Activated CD4-positive, alpha-beta T cell treated with anti-CD3 and anti-CD28 coated beads for 4 hours (primary cell): ENCODE results near the gene TMEM45A.
"Not testable (repeated sequence)": the region's sequence is repeated elsewhere in the genome, so short reads cannot be mapped to it uniquely, and the experiment has no call there.

Source experiments
- DNase-seq, 2 donors: peaks; one replicate each; pipeline ENCODE4 v3.0.0-alpha.2; 2020

Gene TMEM45A

DNA sequence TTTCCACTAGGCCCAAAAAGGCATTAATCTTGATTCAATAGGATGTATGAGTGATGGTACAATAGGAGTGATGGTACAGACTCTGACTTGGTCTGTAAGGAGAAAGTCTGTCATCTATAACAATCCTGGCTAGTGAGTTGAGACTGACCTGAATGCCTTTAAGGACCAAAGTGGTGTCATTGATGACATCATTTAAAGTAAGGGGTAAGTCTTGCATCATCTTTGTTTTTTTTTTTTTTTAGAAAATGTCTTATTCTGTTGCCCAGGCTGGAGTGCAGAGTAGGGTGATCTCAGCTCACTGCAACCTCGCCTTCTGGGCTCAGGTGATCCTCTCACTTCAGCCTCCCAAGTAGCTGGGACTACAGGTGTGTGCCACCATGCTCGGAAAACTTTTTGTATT lies 5.6 kb upstream of the TMEM45A start:
- DNase-seq, result no peak

DNA sequence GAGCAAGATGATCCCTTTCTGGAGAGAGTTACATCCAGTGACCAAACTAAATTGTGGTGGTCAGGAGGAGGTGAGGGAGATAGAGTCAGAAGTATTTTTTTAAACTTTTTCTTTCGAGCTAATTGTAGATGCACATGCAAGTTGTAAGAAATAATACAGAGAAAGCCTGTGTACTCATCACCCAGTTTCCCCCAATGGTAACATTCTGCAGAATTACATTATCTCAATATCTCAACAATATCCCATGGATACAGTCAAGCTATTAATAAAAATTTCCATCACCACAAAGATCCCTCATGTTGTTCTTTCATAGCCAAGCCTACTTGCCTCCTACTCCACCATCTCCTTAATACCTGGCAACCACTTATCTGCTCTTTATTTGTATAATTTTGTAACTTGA lies 3.3 kb upstream of the TMEM45A start:
- no peak for DNase-seq

DNA sequence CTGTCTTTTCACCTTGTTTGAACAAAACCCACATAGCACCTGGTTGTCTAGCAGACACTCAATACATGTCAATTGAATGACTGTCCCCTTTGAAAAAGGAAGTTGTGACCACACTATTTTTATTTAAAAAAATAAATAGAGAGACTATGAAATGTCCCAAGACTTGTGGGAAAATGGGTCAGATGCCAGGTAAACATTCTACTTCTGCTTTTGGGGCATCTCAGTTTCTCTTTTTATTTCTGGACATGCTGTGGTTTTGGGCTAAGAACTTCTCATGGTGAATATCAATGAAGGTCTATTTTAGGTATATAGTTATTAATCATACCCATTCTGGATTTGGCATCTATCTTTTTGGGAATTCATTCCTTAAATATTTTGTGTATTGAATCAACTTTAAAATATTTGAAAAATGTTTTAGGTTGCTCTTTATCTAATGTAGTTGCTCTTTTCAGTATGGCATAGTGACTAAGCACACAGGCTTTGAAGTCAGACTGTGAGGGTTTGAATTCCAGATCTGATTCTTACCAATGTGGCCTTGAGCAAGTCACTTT lies 4.4 kb downstream of the TMEM45A start:
- DNase-seq, result no peak

DNA sequence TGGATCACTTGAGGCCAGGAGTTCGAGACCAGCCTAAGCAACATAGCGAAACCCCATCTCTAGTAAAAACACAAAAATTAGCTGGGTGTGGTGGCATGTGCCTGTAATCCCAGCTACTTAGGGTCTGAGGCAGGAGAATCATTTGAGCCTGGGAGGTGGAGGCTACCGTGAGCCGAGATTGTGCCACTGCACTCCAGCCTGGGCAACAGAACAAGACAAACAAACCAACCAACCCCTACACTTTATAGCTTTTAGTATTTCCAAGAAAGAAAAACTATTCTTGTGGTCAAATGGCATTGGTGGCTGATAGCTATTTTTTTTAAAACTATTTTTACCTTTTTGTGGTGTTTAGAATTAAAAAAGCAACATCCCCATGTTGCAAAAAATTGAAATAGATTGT lies 7.2 kb downstream of the TMEM45A start:
- DNase-seq, result no peak

DNA sequence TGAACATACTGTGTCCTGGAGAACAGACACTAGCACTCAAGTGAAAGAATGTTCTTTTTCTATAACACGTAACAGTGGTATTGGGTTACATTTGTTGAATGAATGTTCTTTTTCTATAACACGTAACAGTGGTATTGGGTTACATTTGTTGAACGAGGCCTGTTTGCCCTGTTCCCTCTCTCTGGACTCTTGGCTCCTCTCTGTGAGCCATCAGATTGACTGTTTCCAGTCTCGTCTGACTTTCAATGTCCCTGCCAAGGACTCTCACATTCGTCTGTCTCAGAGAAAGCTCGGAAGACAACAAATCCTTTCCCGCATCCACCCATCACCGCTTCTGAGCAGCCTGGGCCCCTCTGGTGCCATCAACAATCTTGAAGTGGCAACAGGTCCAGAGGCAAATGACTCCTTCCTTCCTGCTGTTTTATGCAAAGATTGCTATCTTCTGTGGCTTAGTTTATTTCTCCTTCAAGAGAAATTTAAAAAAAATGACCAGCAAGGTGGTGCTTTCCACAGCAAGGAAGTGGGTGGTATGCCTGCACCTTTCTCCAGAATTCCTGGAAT lies 8.0 kb downstream of the TMEM45A start:
- no peak for DNase-seq

DNA sequence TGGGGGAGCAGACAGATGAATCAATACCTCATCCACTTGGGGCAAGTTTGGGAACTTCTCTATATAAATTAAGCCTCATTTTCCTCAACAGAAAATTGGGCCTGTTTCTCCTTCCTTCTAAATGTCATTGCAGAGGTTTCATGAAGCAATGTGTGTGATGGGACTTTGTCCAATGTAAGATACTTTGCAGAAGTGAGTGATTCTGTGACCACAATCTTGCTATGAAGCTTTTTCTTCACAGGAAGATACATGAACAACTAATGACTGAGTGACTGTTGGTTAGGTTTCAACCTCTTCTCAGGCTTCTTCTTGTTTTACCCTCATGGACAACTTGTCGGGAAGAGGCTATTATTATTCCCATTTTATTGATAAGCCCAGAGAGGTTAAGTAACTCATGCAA lies 11.0 kb downstream of the TMEM45A start:
- no peak for DNase-seq

DNA sequence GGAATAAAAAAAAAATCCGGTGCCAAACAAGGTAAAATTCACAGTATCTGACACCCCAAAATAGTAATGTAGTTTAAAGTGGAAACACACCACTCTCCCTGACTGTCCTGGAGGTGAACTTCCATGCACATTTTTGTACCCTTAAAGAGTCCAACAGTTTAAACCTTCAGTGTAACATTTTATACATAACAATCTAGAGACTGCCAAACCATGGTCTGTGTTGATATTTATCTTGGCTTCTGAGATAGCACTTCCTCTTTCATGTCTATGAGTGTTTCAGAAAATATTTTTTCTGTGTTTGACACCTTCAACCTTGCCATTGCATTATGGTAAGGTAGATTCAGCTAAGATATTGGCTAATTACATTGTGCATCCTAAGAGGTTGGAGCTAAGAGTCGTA lies 13.9 kb downstream of the TMEM45A start:
- no peak for DNase-seq

DNA sequence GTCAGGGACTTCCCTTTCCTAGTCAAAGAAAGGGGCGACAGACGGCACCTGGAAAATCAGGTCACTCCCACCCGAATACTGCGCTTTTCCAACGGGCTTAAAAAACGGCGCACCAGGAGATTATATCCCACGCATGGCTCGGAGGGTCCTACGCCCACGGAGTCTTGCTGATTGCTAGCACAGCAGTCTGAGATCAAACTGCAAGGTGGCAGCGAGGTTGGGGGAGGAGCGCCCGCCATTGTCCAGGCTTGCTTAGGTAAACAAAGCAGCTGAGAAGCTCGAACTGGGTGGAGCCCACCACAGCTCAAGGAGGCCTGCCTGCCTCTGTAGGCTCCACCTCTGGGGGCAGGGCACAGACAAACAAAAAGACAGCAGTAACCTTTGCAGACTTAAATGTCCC lies 17.4 kb downstream of the TMEM45A start:
- DNase-seq, result not testable (repeated sequence)

DNA sequence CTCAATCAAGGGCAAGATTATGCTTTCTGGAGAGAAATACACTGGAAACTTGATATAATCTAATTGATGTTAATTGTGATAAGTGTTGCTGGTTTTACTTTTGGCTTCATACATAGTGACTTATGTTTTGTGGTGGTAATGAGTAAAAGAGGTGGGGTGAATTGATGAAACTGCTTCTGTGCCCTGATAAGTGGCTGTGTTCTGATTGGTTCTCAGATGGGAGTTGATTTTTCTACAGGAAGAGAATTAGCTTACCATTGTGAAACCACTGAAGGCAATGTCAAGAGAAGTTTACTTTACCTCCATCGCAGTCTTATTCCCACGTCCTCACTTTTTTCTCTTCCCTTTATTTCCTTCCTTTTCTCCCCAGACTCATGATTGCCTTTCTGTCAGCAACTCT lies 23.8 kb downstream of the TMEM45A start:
- no peak for DNase-seq

DNA sequence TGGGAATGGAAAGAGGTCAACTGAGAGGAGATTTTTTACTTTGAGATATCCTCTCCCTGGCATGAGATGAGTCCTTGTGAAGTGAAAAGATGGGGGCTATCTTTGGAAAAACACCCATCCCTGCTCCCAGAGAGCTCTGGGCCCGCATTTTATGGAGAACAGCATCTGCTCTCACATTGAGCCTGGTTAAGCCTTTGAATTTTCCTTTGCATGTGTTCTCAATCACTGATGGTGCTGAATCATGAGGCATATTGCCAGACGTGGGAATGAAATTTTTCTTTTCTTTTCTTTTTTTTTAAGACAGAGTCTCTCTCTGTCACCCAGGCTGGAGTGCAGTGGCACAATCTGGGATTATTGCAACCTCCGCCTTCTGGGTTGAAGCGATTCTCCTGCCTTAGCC lies 24.4 kb downstream of the TMEM45A start:
- no peak for DNase-seq

DNA sequence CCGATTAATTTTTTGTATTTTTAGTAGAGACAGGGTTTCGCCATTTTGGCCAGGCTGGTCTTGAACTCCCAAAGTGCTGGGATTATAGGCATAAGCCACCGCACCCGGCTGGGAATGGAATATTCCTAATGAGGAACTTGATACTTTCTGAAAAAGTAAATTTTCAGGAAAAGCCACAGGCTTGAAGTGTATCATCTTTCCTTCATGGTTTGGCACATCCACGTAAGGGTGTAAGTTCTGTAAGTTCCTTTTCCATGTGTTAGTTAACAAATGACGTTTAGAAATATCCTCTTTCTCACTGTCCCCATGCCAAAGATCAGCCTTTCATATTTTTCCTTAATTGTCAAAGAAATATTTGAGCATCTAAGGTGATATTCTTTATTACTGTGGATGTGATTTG lies 24.9 kb downstream of the TMEM45A start:
- no peak for DNase-seq

DNA sequence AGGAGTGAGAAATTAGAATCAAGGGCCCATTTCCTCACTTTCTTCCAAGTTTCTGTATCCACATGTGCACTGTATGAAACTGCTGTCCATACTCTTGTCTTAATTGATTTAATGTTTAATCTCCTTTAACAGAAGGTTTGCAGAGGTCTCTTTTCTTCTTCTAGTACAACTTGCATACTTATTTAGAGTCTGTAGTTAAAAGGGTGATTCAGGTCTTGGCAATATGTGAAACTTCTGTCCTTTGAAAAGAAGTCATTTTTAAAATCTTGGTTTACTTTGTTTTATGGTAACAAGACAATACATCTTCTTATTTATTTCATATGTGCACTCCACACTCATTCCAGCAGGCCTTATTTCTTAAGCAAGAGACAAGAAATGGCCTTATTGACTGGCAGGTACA lies 25.8 kb downstream of the TMEM45A start:
- no peak for DNase-seq

DNA sequence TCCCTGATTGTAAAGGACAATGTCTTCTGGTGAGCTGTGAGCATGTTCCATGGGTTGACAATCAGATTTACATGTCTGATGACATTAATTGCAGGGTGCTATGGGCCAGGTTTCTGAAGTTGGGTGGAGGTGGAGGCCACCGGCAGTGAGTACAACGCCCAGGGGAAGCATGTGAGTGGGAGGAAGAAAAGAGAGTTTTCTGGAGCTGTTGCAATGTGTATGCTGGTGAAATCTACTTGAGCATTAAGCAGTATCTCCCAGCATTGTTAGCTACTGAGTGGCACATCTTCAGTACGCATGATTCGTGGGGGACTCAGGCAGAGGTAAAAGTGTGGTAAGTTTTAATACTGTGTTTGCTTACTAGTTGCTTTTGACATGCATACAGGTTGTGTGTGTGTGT lies 26.6 kb downstream of the TMEM45A start:
- DNase-seq, result no peak

DNA sequence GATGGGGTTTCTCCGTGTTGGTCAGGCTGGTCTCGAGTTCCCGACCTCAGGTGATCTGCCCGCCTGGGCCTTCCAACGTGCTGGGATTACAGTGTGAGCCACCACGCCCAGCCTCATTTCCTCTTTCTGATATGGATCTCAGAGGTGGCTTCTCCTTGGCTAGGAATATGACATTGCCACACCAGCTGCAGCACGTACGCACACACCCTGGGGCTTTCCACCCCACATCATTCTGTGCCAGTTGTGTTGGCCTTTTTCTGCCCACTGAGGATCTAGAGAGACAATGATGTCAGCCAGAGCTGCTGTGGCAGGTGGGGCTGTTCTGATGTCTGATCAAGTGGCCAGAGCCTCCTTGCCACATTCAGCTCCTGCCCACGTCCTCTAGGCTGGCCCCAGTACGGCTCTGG lies 29.0 kb downstream of the TMEM45A start:
- no peak for DNase-seq

DNA sequence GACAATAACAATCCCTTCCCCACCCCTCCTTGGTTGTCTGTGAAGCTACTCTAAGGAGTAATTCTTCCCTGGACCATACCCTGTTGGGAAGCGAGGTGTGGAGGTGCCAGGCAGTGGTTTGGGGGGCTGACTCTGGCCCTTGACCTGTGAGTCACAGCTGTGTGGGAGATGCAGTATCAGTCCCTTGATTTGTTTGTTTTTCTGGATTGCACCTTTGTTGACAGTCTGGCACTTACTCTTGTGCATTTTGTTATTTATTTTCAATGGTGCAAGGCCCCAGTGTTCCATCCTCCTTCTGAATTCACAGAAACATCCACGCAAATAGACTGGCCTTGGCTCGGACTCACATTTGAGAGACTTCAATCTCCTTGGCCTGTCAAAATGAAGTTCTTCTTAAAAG lies 29.7 kb downstream of the TMEM45A start:
- no peak for DNase-seq

DNA sequence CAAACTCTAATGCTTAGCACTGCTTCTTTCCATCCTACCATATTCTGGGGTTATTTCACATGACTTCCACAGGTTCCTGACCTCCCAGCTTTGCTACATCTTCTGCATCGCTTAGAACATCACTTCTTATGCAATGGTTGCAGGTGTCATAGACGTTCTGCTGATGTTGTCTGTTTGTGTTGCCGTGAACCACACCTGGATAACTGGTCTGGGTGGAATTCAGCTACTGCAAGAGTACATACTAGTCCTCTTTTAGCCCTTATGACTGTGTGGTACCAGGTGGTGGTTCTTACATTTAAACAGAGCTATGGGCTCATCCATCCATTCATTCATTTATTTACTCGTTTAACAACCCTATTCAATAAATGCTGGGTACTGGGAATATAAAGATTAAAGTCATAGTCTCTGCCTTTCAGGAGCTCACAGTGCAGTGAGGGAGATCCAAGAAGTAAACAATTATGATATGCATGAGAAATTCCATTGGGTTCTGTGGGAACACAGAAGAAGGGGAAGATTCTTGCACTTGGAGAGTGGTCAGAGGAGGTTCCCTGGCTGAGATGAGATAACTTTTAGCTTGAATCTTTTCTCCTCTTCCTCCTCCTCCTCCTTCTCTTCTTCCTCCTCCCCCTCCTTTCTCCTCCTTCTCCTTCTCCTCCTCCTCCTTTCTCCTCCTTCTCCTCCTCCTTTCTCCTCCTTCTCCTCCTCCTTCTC lies 30.8 kb downstream of the TMEM45A start:
- DNase-seq, result no peak

DNA sequence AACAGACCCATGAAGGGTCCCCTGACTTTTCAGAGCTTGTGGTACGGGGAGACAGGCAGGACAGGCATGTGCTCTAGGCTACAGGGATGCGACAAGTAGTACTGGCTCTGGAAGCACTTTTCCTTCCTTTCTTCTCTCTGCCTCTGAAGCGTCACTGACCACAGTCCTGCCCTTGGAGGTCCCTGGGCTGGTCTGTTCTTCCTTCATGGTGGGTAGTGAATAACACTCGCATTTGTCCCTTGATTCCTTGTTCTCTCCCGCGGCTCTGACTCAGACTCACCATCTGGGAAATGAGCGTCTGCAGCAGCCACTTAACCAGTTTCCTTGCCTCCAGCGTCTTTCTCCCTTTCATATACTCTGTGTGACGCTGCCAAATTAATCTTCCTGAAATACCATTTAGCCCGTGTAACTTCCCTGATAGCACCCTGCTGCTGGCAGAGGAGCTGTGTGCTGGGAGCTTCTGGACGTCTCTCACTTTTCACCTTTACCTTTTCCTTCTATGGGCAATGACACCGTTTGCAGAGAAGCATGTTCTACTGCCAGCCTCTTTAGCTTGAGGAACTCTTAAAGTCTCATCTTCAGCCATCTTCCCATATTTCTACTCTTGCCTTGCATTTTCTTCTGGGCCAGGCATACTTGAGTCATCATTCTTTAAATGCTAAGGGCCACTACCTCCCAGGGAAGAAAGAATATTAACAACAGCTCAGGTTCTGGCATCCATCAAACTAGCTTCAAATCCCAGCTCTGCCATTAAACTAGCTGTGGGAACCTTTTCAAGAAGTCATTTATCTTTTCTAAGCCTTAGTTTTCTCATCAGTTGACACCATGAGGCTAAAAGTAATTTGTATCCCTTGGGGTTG lies 33.6 kb downstream of the TMEM45A start:
- DNase-seq, result no peak

DNA sequence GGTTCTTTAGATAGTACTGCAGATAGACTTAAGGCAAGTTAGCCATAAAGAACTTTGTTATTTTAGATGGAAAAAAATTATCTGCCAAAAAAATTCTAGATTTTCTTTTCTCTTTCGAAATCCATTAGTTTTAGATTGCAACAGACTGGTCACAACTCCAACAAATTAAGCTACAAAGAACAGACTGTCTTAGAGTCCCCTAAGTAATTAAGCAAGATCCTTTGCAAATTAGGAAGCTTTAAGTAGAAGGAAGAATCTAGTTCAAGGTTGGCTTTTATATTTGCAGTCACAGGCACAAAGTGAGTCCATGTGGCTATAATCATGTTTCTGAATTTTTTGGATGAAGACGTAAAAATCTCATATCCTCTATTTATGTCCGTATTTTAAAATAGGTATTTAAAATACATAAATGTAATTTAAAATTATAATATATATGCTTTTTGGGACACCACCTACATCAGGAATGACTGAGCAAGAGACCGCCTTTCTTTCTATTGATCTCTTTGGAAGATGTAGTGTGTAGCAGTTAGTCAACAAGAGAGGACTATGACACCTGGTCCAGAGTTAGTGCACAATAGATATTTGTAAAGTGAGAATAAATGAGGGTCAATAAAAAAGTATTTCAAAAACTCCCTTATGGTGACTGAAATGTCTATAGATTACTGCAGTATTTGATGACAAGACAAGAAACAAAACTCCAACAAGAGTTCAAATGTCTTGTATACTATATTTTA lies 34.4 kb downstream of the TMEM45A start:
- no peak for DNase-seq

DNA sequence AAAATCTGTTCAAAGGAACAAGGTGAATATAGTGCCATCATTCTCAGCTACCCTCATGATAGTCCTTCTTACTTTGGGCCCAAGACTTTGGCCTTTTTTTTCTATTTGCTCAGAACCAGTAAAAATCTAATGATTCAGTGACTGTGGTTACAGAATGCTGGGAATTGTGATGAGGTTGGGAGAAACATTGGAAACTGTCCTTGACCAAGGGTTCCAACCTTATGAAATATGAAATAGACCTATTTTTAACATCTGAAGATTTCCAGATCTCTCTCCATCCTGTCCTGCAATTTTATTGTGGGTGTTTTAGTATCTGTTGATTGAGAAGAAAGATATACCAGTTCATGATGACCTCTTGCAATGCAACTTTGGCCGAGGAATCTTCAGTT lies 34.9 kb downstream of the TMEM45A start:
- DNase-seq, result no peak

DNA sequence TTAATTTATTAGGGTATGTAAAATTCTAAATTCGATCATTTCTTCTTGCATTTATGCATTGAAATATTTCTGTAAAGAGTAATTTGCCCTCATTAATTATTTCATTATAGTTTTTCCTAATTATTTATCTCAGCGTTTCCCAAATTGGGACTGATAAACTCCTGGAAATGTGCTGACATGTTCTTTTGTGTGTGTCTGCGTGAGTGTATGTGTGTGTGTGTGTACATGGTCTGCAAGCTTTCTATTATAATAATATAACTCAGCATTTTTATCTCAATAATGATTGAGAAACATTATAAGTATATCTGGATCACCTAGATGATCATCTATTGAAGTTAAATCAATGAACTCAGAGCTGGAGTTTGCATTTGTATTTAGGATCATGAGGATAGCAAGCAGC lies 38.7 kb downstream of the TMEM45A start:
- no peak for DNase-seq

DNA sequence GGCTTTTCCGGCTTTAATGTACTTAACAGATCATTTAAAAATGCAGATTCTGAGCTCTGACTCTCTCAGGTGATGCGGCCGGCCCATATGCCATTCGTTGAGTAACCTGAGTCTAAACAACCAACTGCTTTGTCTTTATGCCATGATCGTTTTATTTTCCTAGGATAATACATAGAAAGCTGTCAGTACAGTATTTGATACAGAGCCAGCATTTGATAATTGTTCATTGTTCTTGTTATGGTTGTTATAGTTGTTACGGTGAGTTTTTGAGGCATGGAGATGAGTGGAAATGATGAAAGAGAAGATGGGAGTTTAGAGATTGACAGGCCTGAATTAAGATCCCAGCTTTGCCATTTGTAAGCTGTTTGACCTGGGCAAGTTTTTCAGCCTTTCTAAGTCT lies 40.0 kb downstream of the TMEM45A start:
- no peak for DNase-seq

DNA sequence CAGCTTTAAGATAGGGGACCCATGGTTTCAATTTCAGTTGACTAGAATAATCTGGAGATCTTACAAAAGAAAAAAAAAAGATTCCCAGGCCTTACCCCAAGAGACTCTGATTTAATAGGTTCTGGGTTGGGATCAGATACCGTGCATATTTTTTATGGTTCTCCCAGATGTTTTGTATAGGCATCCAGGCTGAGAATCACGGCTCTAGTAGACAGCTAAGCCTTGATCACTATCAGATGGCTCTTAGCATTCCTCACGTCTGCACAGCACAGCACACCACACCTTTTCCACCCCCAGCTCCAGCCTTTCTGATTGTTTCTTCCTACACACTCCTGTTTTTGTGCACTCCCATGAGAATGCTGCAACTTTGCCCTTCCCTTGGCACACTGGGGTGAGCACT lies 40.8 kb downstream of the TMEM45A start:
- no peak for DNase-seq

DNA sequence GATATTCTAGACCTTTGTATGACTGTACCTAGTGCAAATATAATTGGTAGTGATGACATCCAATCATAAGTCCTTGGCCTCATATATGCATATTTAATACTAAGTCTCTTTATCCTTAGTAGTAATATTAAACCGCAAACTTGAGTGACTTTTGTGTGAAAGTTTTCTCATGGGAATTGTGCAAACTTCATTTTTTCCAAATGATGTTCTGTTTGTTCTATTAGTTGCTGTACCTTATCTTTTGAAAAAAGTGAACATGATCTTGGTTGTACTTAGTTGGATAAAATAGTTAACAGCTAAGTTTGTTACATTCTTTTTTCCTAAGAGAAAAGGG lies 43.2 kb downstream of the TMEM45A start:
- DNase-seq, result no peak
